GM19035 (cell line): ENCODE results near the gene REEP2.

Experiments used
- ATAC-seq: cut with Tn5 transposase; IDR thresholded peaks from one replicate; pipeline ENCODE4 v1.9.1; 2021; ENCODE audit not compliant: unreplicated experiment

REEP2 gene

GRCh38 chr5:138448481-138449398, 9.9 kb downstream of the REEP2 start:
- no peak for ATAC-seq

- peak; percentile 88 for ATAC-seq
These were observed 10.8 kb downstream of the REEP2 start for GRCh38 chr5:138449501-138450239.

- ATAC-seq = no peak
These were observed 12.1 kb downstream of the REEP2 start for GRCh38 chr5:138450971-138451370.

DNA sequence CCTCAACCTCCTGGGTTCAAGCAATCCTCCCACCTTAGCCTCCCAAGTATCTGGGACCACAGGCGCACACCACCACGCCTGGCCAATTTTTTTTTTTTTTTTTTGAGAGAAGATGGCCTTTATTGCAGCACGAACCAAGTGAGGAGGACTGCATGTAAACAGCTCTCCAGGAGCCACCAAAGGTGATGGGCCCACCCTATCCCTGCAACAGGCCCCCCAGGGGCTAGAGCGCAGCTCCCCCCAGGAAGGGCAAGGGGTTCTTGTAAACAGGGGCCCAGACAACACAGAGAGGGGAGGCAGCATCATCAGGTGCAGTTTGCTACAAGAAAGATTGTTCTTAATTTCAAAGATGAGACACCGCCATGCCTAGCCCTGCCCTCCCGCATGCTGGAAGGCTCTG, 13.9 kb downstream of the REEP2 start:
- ATAC-seq = no peak

- no peak for ATAC-seq
These were observed 14.7 kb downstream of the REEP2 start for GRCh38 chr5:138453590-138453989.

DNA sequence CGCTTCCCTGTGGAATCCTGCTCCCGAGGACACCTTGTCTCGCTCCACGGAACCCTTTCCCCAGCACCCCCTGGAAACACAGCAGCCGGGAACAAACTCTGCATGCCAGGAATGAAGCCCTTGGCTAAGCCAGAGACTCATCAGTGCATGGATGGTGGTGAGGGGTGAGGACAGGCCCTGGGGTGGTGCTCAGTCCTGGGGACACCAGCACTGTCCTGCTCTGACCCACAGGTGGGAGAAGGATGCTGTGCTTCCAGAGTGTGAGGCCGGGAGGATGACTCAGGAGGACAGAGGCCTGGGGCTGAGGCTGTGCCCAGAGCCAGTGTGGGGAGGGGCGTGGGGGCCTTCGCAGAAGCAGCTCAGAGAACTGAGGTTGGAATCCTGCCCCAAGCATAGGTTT, 15.3 kb downstream of the REEP2 start:
- no peak for ATAC-seq

- ATAC-seq = no peak
These were observed 16.5 kb downstream of the REEP2 start for GRCh38 chr5:138455232-138455930.

DNA sequence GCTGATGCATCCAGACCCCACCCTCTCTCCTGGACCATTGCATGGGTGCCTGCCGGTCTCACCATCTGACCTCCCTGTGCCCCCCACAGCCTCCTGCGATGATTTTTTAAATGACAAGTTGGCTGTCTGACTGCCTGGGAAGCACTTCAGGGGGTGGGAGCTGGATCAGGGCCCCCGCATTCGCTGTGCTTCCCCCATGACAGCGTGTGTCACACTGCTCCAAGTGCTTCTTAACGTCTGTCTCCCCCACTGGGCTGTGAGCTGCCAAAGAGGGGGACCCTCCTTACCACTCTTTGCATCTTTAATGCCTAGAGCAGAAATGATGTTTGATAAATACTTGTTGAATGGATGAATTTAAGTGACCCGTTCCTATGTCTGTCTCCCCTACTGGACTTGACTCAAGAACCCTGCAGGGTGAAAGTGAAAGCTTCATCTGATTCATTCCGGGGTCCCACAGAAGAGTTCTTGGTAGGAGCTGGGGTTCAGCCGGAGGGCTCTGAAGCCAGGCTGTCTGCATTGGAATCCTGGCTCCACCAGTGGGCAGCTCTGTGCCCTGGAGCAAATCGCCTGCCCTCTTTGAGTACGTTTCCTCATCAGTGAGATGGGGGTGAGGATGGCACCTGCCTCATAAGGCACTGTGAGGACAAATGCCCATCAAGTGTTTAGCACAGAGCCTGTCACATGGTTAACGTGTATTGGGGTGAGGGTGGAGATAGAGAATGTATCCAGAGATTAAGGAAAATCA, 18.8 kb downstream of the REEP2 start:
- no peak for ATAC-seq

DNA sequence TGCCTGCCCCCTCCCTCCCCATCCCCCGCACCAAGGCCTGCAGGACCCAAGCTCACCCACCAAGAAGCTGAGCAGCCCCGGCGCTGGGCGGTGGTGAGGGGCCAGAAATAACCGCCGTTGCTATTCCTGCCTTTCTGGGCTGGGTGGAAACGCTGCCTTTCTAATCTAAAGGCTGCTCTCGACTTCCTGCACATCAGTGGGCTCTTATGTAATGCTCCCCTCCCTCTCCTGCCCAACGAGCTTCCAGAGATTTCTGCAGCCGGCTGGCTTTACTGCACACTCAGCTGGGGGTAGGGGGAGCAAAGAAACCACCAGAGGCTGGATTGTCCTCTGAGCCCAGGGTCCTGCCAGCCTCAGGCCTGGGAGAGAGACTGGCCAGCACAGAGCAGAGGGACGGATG, 19.5 kb downstream of the REEP2 start:
- ATAC-seq = no peak

GRCh38 chr5:138458856-138459255, 20.0 kb downstream of the REEP2 start:
- no peak for ATAC-seq

DNA sequence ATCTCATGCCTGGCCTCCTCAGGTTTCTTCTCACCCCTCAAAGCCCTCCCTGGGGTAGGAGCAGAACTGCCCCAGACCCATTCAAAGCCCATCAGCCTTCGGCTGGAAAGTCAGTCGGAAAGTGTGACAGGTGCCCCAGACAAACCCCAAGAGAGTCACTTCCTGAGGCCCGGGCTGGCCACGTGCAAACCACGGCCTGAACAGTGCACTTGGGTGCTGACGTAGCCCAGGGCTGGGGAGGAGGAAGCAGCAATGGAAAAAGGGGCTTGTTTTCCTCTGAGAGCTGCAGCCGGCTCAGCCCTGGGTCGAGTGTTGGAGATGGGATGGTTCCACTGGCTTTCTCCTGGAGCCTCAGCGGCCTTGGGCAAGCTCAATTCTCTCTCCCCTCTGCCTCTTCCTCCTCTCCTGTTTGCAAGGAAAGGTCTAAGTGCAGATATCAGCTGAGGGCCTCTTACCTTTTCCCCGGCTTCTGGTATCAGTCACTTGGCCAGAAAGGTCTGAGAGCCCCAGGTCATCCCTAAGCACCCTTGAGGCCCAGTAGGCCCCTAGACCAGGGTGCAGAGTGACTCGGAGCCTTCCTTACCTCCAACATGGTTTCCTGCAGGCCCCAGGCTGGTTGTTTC, 20.6 kb downstream of the REEP2 start:
- ATAC-seq = no peak

- no peak for ATAC-seq
These were observed 21.3 kb downstream of the REEP2 start for GRCh38 chr5:138460032-138460693.

- no peak for ATAC-seq
These were observed 22.7 kb downstream of the REEP2 start for GRCh38 chr5:138461343-138462125.

GRCh38 chr5:138463419-138464007, 24.7 kb downstream of the REEP2 start:
- ATAC-seq = no peak

- ATAC-seq = peak; percentile 47
These were observed 25.1 kb downstream of the REEP2 start for GRCh38 chr5:138464008-138464387.

- ATAC-seq = peak; percentile 75
These were observed 25.8 kb downstream of the REEP2 start for GRCh38 chr5:138464388-138465260.

- ATAC-seq = peak; percentile 61
These were observed 26.6 kb downstream of the REEP2 start, which contains the start of gene EGR1 for GRCh38 chr5:138465261-138466124. Gene EGR1, plus strand, starts transcription at chr5:138465479. Its CDS starts 283 bp downstream, at chr5:138465762.
